OCI-LY1 (cell line): ENCODE data around the gene JMJD1C.

Experiments
- EZH2 ChIP-seq: fragments of 200-600 bp; sonication (generic), shearing (Covaris generic); IDR thresholded peaks from 2 replicates; pipeline ENCODE4 v1.8.0; 2017; ENCODE audit warnings: borderline replicate concordance, mixed run types, mild to moderate bottlenecking, antibody characterized with exemption, low read length, moderate library complexity, mixed read lengths
- TF ChIP-seq, protein P1 (sequence below): fragments of 200-600 bp; sonication (generic), shearing (Covaris generic); IDR thresholded peaks from 2 replicates; pipeline ENCODE4 v1.5.1; 2017; ENCODE audit warnings: mild to moderate bottlenecking, antibody characterized with exemption, low read length, moderate library complexity, mixed read lengths

- TF ChIP-seq, protein P1, sequence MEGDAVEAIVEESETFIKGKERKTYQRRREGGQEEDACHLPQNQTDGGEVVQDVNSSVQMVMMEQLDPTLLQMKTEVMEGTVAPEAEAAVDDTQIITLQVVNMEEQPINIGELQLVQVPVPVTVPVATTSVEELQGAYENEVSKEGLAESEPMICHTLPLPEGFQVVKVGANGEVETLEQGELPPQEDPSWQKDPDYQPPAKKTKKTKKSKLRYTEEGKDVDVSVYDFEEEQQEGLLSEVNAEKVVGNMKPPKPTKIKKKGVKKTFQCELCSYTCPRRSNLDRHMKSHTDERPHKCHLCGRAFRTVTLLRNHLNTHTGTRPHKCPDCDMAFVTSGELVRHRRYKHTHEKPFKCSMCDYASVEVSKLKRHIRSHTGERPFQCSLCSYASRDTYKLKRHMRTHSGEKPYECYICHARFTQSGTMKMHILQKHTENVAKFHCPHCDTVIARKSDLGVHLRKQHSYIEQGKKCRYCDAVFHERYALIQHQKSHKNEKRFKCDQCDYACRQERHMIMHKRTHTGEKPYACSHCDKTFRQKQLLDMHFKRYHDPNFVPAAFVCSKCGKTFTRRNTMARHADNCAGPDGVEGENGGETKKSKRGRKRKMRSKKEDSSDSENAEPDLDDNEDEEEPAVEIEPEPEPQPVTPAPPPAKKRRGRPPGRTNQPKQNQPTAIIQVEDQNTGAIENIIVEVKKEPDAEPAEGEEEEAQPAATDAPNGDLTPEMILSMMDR = no peak
- no peak for TF ChIP-seq EZH2
Measured at GRCh38 chr10:63294781-63295180, 171.0 kb downstream of the JMJD1C start.
